Measurements from ENCODE around the gene CAMK2G. TPM values are rescaled to one million over a fixed set of nuclear protein-coding genes. Genes with fewer than 3 reads are reported as not detected.

The CAMK2G gene
- total and polyA plus RNA-seq, 4 donors, result 6.8 to 18.3 (median 9.9) TPM

- Histone ChIP-seq H3K27ac (ENCODE audit: low read depth in 1 of 2, low read length in 2 of 2) (no peak overlapping the region), H3K9me3 (ENCODE audit: control insufficient read depth in 4 of 4, low read length in 3 of 4) (peaks cover 0 to 3% (median under 1%) of the 10 kb centered on the region in 4 donors), H3K36me3 (ENCODE audit: control insufficient read depth in 4 of 4, insufficient read depth in 3 of 4, low read depth in 1 of 4, low read length in 3 of 4) (no peaks in the 10 kb centered on the region), H3K4me1 (ENCODE audit: control insufficient read depth in 4 of 4, insufficient read depth in 4 of 4, low read length in 3 of 4) (no peaks in the 10 kb centered on the region), H3K9ac (ENCODE audit: low read depth in 1 of 2, low read length in 2 of 2) (no peak overlapping the region), H3K27me3 (ENCODE audit: control insufficient read depth in 4 of 4, insufficient read depth in 4 of 4, low read length in 3 of 4) (no peaks in the 10 kb centered on the region), H3K4me3 (ENCODE audit: low read depth in 1 of 3, low read length in 3 of 3) (no peak overlapping the region)
- TF ChIP-seq CTCF (IDR thresholded peaks at IDR 0.05; ENCODE audit: low read depth, low read length, missing input control), result no peak
- TF ChIP-seq ATF3 (IDR thresholded peaks at IDR 0.05), result no peak
- TF ChIP-seq NR2F2 (IDR thresholded peaks at IDR 0.05), result no peak
- TF ChIP-seq RXRA (IDR thresholded peaks at IDR 0.05), result no peak
- no peak for TF ChIP-seq EGR1 (IDR thresholded peaks at IDR 0.05; ENCODE audit: low read depth in 2 of 2)
- TF ChIP-seq JUND (IDR thresholded peaks at IDR 0.05), result no peak
- no peak for TF ChIP-seq SP1 (IDR thresholded peaks at IDR 0.05)
- TF ChIP-seq FOXA1 (IDR thresholded peaks at IDR 0.05), result no peak
- TF ChIP-seq FOXA2 (IDR thresholded peaks at IDR 0.05), result no peak
- TF ChIP-seq HNF4A (conservative IDR thresholded peaks at IDR 0.05), result no peak
- no peak for TF ChIP-seq ZBTB33 (IDR thresholded peaks at IDR 0.05)
- no peak for TF ChIP-seq RAD21 (IDR thresholded peaks at IDR 0.05)
- no peak for TF ChIP-seq HNF4G (IDR thresholded peaks at IDR 0.05)
- TF ChIP-seq GABPA (IDR thresholded peaks at IDR 0.05 in 1 of 2, conservative IDR thresholded peaks at IDR 0.05 in 1 of 2), result no peak
- no peak for TF ChIP-seq TAF1 (conservative IDR thresholded peaks at IDR 0.05)
- no peak for TF ChIP-seq MAX (IDR thresholded peaks at IDR 0.05)
- TF ChIP-seq YY1 (IDR thresholded peaks at IDR 0.05), result no peak
- TF ChIP-seq REST (IDR thresholded peaks at IDR 0.05), result no peak
- DNase-seq (ENCODE audit: low spot score), result no peak
- 63% methylated on average over 2 of the region's 2 CpGs for WGBS
Observed at GRCh38 chr10:73922864-73923133, 48.4 kb upstream of the CAMK2G start.
